Smooth muscle cell (in vitro differentiated cells): Measurements from ENCODE around the gene TMEM238. TPM values are rescaled to one million over a fixed set of nuclear protein-coding genes. Genes with fewer than 3 reads are reported as not detected.

Experiments used
- DNase-seq: peaks from one replicate; lab custom pipeline; 2025; ENCODE audit not compliant: unreplicated experiment; lab: John Stamatoyannopoulos, UW
- H2AFZ ChIP-seq: fragments of 200-600 bp; sonication (generic); 2 replicates; pipeline ENCODE4 v1.6.0; 2016; ENCODE audit warnings: antibody characterized with exemption, low read depth, mild to moderate bottlenecking
- H3F3A ChIP-seq: fragments of 200-600 bp; sonication (generic); 2 replicates; pipeline ENCODE4 v1.6.0; 2017; ENCODE audit warnings: antibody characterized with exemption, low read depth
- H3K27ac ChIP-seq: fragments of 200-600 bp; sonication (generic); 2 replicates; pipeline ENCODE4 v1.5.1; 2016; ENCODE audit warnings: low read depth, mild to moderate bottlenecking
- H3K27me3 ChIP-seq: fragments of 200-600 bp; sonication (generic); 2 replicates; pipeline ENCODE4 v1.6.1; 2016; ENCODE audit warnings: low read depth, mild to moderate bottlenecking
- H3K36me3 ChIP-seq: fragments of 200-600 bp; sonication (generic); 2 replicates; pipeline ENCODE4 v1.5.1; 2016; ENCODE audit warnings: low read depth
- H3K4me1 ChIP-seq: fragments of 200-600 bp; sonication (generic); 2 replicates; pipeline ENCODE4 v1.5.1; 2016; ENCODE audit warnings: low read depth
- H3K4me2 ChIP-seq: fragments of 200-600 bp; sonication (generic); 2 replicates; pipeline ENCODE4 v1.6.0; 2016; ENCODE audit warnings: mild to moderate bottlenecking
- H3K4me3 ChIP-seq: fragments of 200-600 bp; sonication (generic); 2 replicates; pipeline ENCODE4 v1.5.1; 2016; ENCODE audit warnings: mild to moderate bottlenecking
- H3K79me2 ChIP-seq: fragments of 200-600 bp; sonication (generic); 2 replicates; pipeline ENCODE4 v1.6.0; 2016; ENCODE audit warnings: low read depth, mild to moderate bottlenecking
- H3K9ac ChIP-seq: fragments of 200-600 bp; sonication (generic); 2 replicates; pipeline ENCODE4 v1.6.0; 2016; ENCODE audit warnings: low read depth
- H3K9me3 ChIP-seq: fragments of 200-600 bp; sonication (generic); replicated peaks from 2 replicates; pipeline ENCODE4 v1.5.1; 2016; ENCODE audit warnings: low read depth
- H4K20me1 ChIP-seq: fragments of 200-600 bp; sonication (generic); 2 replicates; pipeline ENCODE4 v1.6.0; 2016; ENCODE audit warnings: low read depth
- CTCF ChIP-seq: fragments of 200-600 bp; sonication (generic); IDR thresholded peaks from 2 replicates; pipeline ENCODE4 v1.5.1; 2017; ENCODE audit warnings: borderline replicate concordance, mild to moderate bottlenecking, antibody characterized with exemption; ENCODE audit not compliant: insufficient read depth, poor library complexity, severe bottlenecking
- WGBS: methylation state at CpG from one replicate; pipeline ENCODE4 v1.1.7; 2016; ENCODE audit warnings: low lambda C conversion rate; 5-methylcytosine and 5-hydroxymethylcytosine counted together
- polyA plus RNA-seq: library from polyadenylated mRNA; unstranded; fragments of >200 nt; fragmentation: Nextera tagmentation; extraction: Ambion mirVana; gene quantifications from 2 replicates; pipeline ENCODE4 v1.2.1, GENCODE V29; 2016
- total RNA-seq: library from RNA; depleted of rRNA; stranded (reverse); fragments of >200 nt; gene quantifications from 2 replicates; pipeline ENCODE4 v1.2.3, GENCODE V29; 2014

The TMEM238 gene
- total and polyA plus RNA-seq, 2 experiments from 2014 or later = 2.6 to 3.3 TPM

GRCh38 chr19:55365245-55365644 lies 18.8 kb downstream of the TMEM238 start:
- Histone ChIP-seq H3F3A (peaks cover 29% of the 10 kb centered on the region), H3K4me3 (no peak overlapping the region), H3K36me3 (no peaks in the 10 kb centered on the region), H3K9me3 (no peaks in the 10 kb centered on the region), H3K9ac (no peak overlapping the region), H3K27ac (no peak overlapping the region), H3K4me2 (no peak overlapping the region), H3K79me2 (peaks cover 4% of the 10 kb centered on the region), H4K20me1 (peaks cover 31% of the 10 kb centered on the region), H2AFZ (no peak overlapping the region), H3K4me1 (peaks cover 12% of the 10 kb centered on the region), H3K27me3 (no peaks in the 10 kb centered on the region)
- no peak for DNase-seq
- 96% methylated on average over 8 of the region's 8 CpGs for WGBS
- no peak for TF ChIP-seq CTCF

- no peak for DNase-seq
- Histone ChIP-seq H4K20me1 (peaks cover 22% of the 10 kb centered on the region), H3K27me3 (no peaks in the 10 kb centered on the region), H3K9ac (no peak within 1 kb of the TSS), H3K4me2 (no peak within 1 kb of the TSS), H2AFZ (no peak within 1 kb of the TSS), H3K36me3 (no peaks in the 10 kb centered on the region), H3F3A (peaks cover 22% of the 10 kb centered on the region), H3K4me3 (no peak within 1 kb of the TSS), H3K27ac (peak within 1 kb of the TSS; percentile 52), H3K79me2 (no peaks in the 10 kb centered on the region), H3K9me3 (no peaks in the 10 kb centered on the region), H3K4me1 (peaks cover 6% of the 10 kb centered on the region)
- 64% methylated on average over 27 of the region's 27 CpGs for WGBS
- TF ChIP-seq CTCF = no peak
Measured at GRCh38 chr19:55362990-55363716, 20.9 kb downstream of the TMEM238 start, which contains the start of gene GARIN5B. Gene GARIN5B, minus strand, starts transcription at chr19:55363260. Its CDS starts 194 bp downstream, at chr19:55363066.

GRCh38 chr19:55362174-55362989 lies 21.7 kb downstream of the TMEM238 start:
- Histone ChIP-seq H4K20me1 (peaks cover 21% of the 10 kb centered on the region), H3K79me2 (no peaks in the 10 kb centered on the region), H3K27me3 (no peaks in the 10 kb centered on the region), H2AFZ (no peak overlapping the region), H3K9ac (no peak overlapping the region), H3K36me3 (no peaks in the 10 kb centered on the region), H3K27ac (no peak overlapping the region), H3K9me3 (no peaks in the 10 kb centered on the region), H3F3A (peaks cover 22% of the 10 kb centered on the region), H3K4me2 (no peak overlapping the region), H3K4me3 (no peak overlapping the region), H3K4me1 (peaks cover 6% of the 10 kb centered on the region)
- DNase-seq = no peak
- TF ChIP-seq CTCF = no peak
- WGBS = 85% methylated on average over 27 of the region's 38 CpGs
